Common myeloid progenitor, CD34-positive (primary cell): Measurements from ENCODE around the gene TMEM88.

Experiments
- CTCF ChIA-PET: fragments of 350-600 bp; sonication (Branson Sonifier 250); formaldehyde crosslinking; loops from one replicate; lab custom pipeline; 2021; ENCODE audit warnings: antibody characterized with exemption; lab: Charles Lee
- POLR2A ChIA-PET: fragments of 350-600 bp; sonication (Branson Sonifier 250); formaldehyde crosslinking; loops from one replicate; lab custom pipeline; 2021; ENCODE audit warnings: antibody characterized with exemption; lab: Charles Lee
- DNase-seq, 3 donors: peaks; one replicate each; pipeline versions ENCODE4 v3.0.0 to v3.0.0-alpha.2; 2013
- H3K27ac ChIP-seq, 2 experiments: 1 replicate in 1 of 2; 2 replicates in 1 of 2; pipeline ENCODE4 v1.7.0; 2013; ENCODE audit warnings: inconsistent platforms in 2 of 2, low read length in 2 of 2, mild to moderate bottlenecking in 2 of 2, low read depth in 1 of 2, moderate library complexity in 1 of 2; ENCODE audit not compliant: severe bottlenecking in 2 of 2, insufficient read depth in 1 of 2, poor library complexity in 1 of 2
- H3K27me3 ChIP-seq, 5 experiments: replicated peaks in 2 of 5; 1 replicate in 3 of 5; 2 replicates in 2 of 5; pipeline versions ENCODE4 v1.6.1 to v1.7.0; 2013; ENCODE audit warnings: low read length in 4 of 5, mild to moderate bottlenecking in 2 of 5, moderate library complexity in 2 of 5, inconsistent platforms in 1 of 5; ENCODE audit not compliant: insufficient read depth in 5 of 5, control insufficient read depth in 4 of 5
- H3K36me3 ChIP-seq, 4 experiments: 1 replicate in 2 of 4; 2 replicates in 2 of 4; pipeline versions ENCODE4 v1.6.1 to v1.7.0; 2013; ENCODE audit warnings: low read length in 3 of 4, control low read depth in 1 of 4, mild to moderate bottlenecking in 1 of 4; ENCODE audit not compliant: control insufficient read depth in 4 of 4, insufficient read depth in 4 of 4
- H3K4me1 ChIP-seq, 4 experiments: 1 replicate in 3 of 4; 2 replicates in 1 of 4; pipeline versions ENCODE4 v1.6.1 to v1.7.1; 2013; ENCODE audit warnings: low read length in 3 of 4, mild to moderate bottlenecking in 3 of 4, control low read depth in 1 of 4, inconsistent platforms in 1 of 4, moderate library complexity in 1 of 4; ENCODE audit not compliant: control insufficient read depth in 4 of 4, insufficient read depth in 4 of 4; ENCODE audit errors: control extremely low read depth in 1 of 4
- H3K4me3 ChIP-seq, 7 experiments: 1 replicate in 4 of 7; 2 replicates in 3 of 7; pipeline versions ENCODE4 v1.5.1 to v1.7.0; 2013; ENCODE audit warnings: mild to moderate bottlenecking in 7 of 7, low read length in 6 of 7, moderate library complexity in 6 of 7, inconsistent platforms in 2 of 7, low read depth in 2 of 7, control low read depth in 1 of 7; ENCODE audit not compliant: insufficient read depth in 4 of 7, control insufficient read depth in 1 of 7; ENCODE audit errors: extremely low read depth in 1 of 7
- H3K9me3 ChIP-seq, 5 experiments: 1 replicate in 4 of 5; 2 replicates in 1 of 5; pipeline versions ENCODE4 v1.6.1 to v1.7.1; 2013; ENCODE audit warnings: low read length in 4 of 5, mild to moderate bottlenecking in 2 of 5, inconsistent platforms in 1 of 5, low read depth in 1 of 5, moderate library complexity in 1 of 5; ENCODE audit not compliant: control insufficient read depth in 4 of 5, insufficient read depth in 2 of 5; ENCODE audit errors: control extremely low read depth in 1 of 5
- WGBS: methylation state at CpG from one replicate; pipeline ENCODE4 v1.1.5; 2013; ENCODE audit not compliant: insufficient coverage; 5-methylcytosine and 5-hydroxymethylcytosine counted together

The TMEM88 gene

DNA sequence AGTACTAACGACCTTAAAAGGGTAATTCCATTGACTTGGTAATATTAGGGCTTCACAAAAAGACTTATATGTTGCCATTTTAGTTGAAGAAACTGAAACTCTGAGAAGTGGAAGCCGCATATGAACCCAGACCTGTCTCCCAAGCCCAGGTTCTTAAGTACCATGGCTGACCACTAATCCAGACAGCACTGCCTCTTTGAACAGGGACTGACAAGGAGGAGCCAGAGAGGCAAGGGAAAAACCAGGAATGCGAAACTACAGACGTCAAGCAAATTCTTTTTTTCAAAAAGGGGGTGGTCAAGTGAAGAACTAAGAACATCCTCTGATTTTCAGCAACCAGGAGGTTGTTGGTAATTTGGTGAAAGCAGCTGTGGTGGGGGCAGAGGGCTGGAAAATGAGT is 18.2 kb downstream of the TMEM88 start:
- ChIA-PET POLR2A (interaction anchor here (0.5 kb wide), 1 partner anchor 206 kb away, joined by 3 read pairs; no protein-coding TSS in a partner anchor), CTCF (interaction anchor here (1.2 to 14.9 kb wide), 4 partner anchors 11 to 39 kb away, joined by 4 to 316 read pairs (median 32); partner anchors contain the start of gene NAA38)
- Histone ChIP-seq H3K4me3 (no peak overlapping the region), H3K4me1 (peaks cover 17 to 56% (median 35%) of the 10 kb centered on the region in 4 experiments), H3K27ac (no peak overlapping the region), H3K36me3 (peaks cover 0 to 3% (median 1%) of the 10 kb centered on the region in 4 experiments), H3K27me3 (no peaks in the 10 kb centered on the region), H3K9me3 (no peaks in the 10 kb centered on the region)
- no peak for DNase-seq
- 100% methylated on average over 3 of the region's 4 CpGs for WGBS

DNA sequence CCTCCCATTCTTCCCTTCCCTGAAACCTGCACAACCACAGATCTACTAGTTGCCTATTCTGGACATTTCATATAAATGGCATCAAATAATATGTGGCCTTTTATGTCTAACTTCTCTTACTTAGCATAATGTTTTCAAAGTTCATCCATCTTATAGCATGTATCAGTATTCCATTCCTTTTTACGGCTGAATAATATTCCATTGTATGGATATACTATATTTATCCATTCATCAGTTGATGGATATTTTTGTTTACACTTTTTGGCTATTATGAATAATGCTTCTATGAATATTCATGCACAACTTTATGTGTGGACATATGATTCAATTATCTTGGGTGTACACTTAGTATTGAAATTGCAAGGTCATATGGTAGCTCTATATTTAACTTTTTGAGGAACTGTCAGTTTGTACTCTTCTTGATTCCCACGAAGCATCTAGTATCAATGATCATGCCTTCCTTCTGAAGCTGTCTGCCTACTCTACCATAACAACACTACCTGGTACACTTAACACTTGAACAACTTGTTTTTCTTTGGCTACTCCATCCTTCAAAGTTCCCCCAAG is 21.0 kb downstream of the TMEM88 start:
- Histone ChIP-seq H3K4me3 (no peak overlapping the region), H3K27me3 (no peaks in the 10 kb centered on the region), H3K36me3 (peaks cover 0 to 5% (median 2%) of the 10 kb centered on the region in 4 experiments), H3K9me3 (no peaks in the 10 kb centered on the region), H3K27ac (no peak overlapping the region), H3K4me1 (peaks cover 8 to 47% (median 26%) of the 10 kb centered on the region in 4 experiments)
- POLR2A ChIA-PET = no interaction called here
- CTCF ChIA-PET = interaction anchor here (1.2 to 3.4 kb wide), 4 partner anchors 12 to 25 kb away, joined by 3 to 20 read pairs (median 6); partner anchors contain the start of gene NAA38
- 0% methylated on average over 1 of the region's 2 CpGs for WGBS
- no peak for DNase-seq

DNA sequence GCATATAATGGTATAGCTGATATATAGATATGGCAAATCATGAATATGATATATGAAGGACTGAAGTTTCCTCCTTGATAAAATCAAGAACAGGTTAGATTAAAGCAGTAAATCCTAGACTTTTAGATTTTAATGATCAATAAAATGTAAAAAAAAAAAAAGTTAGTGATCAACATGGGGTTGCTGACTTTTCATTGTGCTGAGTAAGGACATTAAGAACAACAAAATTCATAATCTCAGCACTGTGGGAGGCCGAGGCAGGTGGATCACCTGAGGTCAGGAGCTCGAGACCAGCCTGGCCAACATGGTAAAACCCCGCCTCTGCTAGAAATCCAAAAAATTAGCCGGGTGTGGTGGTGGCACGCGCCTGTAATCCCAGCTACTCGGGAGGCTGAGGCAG is 23.4 kb downstream of the TMEM88 start:
- 100% methylated on average over 2 of the region's 7 CpGs for WGBS

DNA sequence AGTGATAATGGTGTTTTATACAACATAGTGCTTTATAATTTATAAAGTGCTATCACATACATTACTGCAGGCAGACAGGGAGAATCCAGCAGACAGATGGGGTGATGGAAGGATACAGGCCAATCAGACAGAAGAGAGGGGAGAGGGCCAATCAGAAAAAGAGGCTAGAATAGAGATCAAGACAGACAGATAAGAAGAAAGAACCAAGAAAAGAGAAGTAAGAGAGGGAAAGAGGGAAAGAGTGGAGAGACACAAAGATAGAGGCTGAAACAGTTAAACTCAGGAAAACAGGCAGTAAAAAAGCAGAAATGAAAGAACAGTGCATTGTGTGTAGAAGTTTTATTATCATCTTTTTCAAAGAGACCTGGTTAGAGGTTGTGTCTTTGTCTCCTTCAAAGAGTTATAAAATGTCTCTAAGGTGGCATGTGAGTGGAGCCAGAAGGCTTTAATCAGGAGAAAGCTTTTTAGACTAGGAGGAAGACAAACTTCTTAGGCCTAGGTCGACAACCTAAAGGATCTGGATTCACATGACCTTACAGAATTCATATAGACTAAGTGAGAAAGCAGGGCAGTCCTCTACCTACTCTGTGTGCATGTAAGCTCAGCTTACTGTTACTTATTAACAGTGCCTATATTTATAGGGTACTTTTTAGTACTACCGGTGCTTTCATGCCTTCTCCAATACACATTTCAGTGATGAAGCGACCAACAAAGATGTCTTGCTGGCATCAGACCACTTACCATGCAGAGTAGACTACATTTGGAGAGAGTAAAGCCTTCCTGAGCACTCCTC is 25.4 kb downstream of the TMEM88 start:
- CTCF ChIA-PET = interaction anchor here (1.9 kb wide), 1 partner anchor 10 kb away, joined by 6 read pairs; no protein-coding TSS in a partner anchor

More for the DNA sequence above, 23.4 kb downstream of the TMEM88 start:
- no peak overlapping the region for H3K4me3 ChIP-seq
- peaks cover 0 to 5% (median 1%) of the 10 kb centered on the region in 4 experiments for H3K36me3 ChIP-seq
- ChIA-PET CTCF (interaction anchor here (0.7 to 3.4 kb wide), 2 partner anchors 14 to 19 kb away, joined by 3 to 20 read pairs; no protein-coding TSS in a partner anchor), POLR2A (interaction anchor here (0.6 to 0.7 kb wide), 2 partner anchors 40 to 178 kb away, joined by 3 to 6 read pairs; no protein-coding TSS in a partner anchor)
- no peaks in the 10 kb centered on the region for H3K27me3 ChIP-seq
- DNase-seq = no peak
- no peak overlapping the region for H3K27ac ChIP-seq
- H3K4me1 ChIP-seq = peaks cover 14 to 60% (median 42%) of the 10 kb centered on the region in 4 experiments
- H3K9me3 ChIP-seq = no peaks in the 10 kb centered on the region

DNA sequence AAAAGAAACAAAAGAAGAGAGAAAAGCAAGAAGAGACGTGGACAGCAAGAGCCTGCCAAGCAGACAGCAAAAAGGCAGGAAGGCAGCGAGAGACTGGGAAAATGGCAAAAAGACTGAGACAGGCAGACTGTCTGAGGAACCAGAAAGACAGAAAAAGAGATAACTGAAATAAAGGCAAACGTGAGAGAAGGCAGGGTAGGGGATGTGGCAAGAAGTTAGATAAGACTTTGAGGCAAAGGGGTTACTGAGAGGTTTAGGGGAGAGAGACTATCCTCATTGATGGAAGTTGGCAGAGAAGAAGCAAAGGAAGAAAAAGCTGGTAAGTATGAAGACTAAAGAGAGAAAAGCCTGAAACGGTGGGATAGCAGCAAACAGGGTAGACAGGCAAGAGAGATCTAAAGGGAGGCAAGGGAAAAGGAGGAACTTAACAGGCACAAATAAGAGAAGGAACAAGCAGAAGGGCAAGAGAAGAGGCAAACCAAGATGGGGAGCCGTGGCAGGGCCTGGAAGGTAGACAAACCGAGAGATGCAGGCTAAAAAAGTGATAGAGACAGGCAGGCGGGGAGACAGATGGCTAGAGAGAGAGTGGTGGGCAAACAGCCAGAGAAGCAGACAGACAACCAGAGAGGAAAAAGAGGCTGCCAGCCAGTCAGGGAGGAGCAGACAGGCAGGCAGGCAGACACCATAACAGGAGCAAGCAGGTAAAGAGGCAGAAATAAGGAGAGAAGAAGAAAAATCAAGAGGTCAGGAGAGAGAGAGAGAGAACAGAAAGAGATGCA is 26.6 kb downstream of the TMEM88 start:
- ChIA-PET POLR2A (no interaction called here), CTCF (no interaction called here)
- Histone ChIP-seq H3K27me3 (no peaks in the 10 kb centered on the region), H3K4me3 (peak overlapping the region in 2 of 7 experiments; percentile 34 to 45), H3K4me1 (peaks cover 14 to 69% (median 49%) of the 10 kb centered on the region in 4 experiments), H3K9me3 (no peaks in the 10 kb centered on the region), H3K27ac (peak overlapping the region in 1 of 2 experiments; percentile 31), H3K36me3 (peaks cover 0 to 3% (median 1%) of the 10 kb centered on the region in 4 experiments)
- 35% methylated on average over 7 of the region's 7 CpGs for WGBS
- DNase-seq = peak in 2 of 3 donors; percentile 14 to 20

More for the DNA sequence above, 25.4 kb downstream of the TMEM88 start:
- POLR2A ChIA-PET = no interaction called here
- H3K9me3 ChIP-seq = no peaks in the 10 kb centered on the region
- peaks cover 0 to 3% (median 1%) of the 10 kb centered on the region in 4 experiments for H3K36me3 ChIP-seq
- peak overlapping the region in 1 of 2 experiments; percentile 29 for H3K27ac ChIP-seq
- H3K4me1 ChIP-seq = peaks cover 14 to 65% (median 44%) of the 10 kb centered on the region in 4 experiments
- no peaks in the 10 kb centered on the region for H3K27me3 ChIP-seq
- DNase-seq = no peak
- 100% methylated on average over 2 of the region's 3 CpGs for WGBS
- peak overlapping the region in 2 of 7 experiments; percentile 1 to 34 for H3K4me3 ChIP-seq

DNA sequence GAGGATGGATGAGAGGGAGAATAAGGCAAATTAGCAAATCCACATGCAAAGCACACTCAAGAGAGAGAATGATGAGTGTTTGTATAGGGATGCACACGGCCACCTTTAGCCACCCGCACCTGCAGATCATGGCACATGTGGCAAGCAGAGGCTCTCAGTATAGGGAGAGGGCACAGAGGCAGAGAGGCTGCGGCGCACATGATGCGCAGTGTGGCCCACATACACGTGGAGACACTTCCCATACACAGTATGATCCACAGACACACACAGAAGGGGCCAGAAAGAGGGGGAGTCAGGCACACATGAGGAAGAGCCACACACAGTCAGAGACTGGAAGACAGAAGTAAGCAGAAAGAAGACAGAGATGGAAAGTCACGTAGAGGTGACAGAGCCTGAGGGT is 27.2 kb downstream of the TMEM88 start:
- ChIA-PET CTCF (interaction anchor here (1.3 to 2.6 kb wide), 4 partner anchors 12 to 20 kb away, joined by 3 to 15 read pairs (median 7); no protein-coding TSS in a partner anchor), POLR2A (no interaction called here)
- H3K36me3 ChIP-seq = peaks cover 0 to 3% (median 1%) of the 10 kb centered on the region in 4 experiments
- peak overlapping the region in 1 of 7 experiments; percentile 45 for H3K4me3 ChIP-seq
- no peak for DNase-seq
- H3K27ac ChIP-seq = no peak overlapping the region
- 100% methylated on average over 4 of the region's 7 CpGs for WGBS
- peaks cover 14 to 69% (median 54%) of the 10 kb centered on the region in 4 experiments for H3K4me1 ChIP-seq
- no peaks in the 10 kb centered on the region for H3K9me3 ChIP-seq
- no peaks in the 10 kb centered on the region for H3K27me3 ChIP-seq
